Activated naive CD4-positive, alpha-beta T cell treated with anti-CD3 and anti-CD28 coated beads, Interleukin-2, amount 50 U/mL, for 16 hours (primary cell): ENCODE results near the gene SFXN5.
A peak's percentile ranks its signal among the peaks of the same experiment; 100 is the strongest.

ENCODE experiments used
- DNase-seq: peaks from one replicate; pipeline ENCODE4 v3.0.0-alpha.2; 2020

SFXN5 gene

GRCh38 chr2:72892506-72893173, 178.9 kb downstream of the SFXN5 start:
- DNase-seq, result peak; percentile 63
